NCI-H146 (cell line): ENCODE results near the gene PDE8B.

Experiments used
- DNase-seq: peaks from one replicate; lab custom pipeline; 2025; lab: John Stamatoyannopoulos, UW

The PDE8B gene

GRCh38 chr5:77292026-77292757, 81.7 kb downstream of the PDE8B start:
- no peak for DNase-seq

- DNase-seq: no peak
These were observed 83.7 kb downstream of the PDE8B start for GRCh38 chr5:77294185-77294584.

GRCh38 chr5:77295863-77296378, 85.4 kb downstream of the PDE8B start:
- DNase-seq: no peak

GRCh38 chr5:77298146-77298545, 87.7 kb downstream of the PDE8B start:
- DNase-seq: no peak

GRCh38 chr5:77300451-77300850, 90.0 kb downstream of the PDE8B start:
- DNase-seq: no peak

- DNase-seq: no peak
These were observed 91.0 kb downstream of the PDE8B start for GRCh38 chr5:77301447-77301883.

GRCh38 chr5:77302247-77302646, 91.8 kb downstream of the PDE8B start:
- no peak for DNase-seq

- DNase-seq: no peak
These were observed 92.2 kb downstream of the PDE8B start for GRCh38 chr5:77302653-77303052.

GRCh38 chr5:77304388-77304787, 93.9 kb downstream of the PDE8B start:
- no peak for DNase-seq

GRCh38 chr5:77305222-77305846, 94.9 kb downstream of the PDE8B start:
- no peak for DNase-seq

- DNase-seq: no peak
These were observed 95.5 kb downstream of the PDE8B start for GRCh38 chr5:77305956-77306355.

- DNase-seq: no peak
These were observed 96.1 kb downstream of the PDE8B start for GRCh38 chr5:77306531-77306930.

- DNase-seq: no peak
These were observed 97.9 kb downstream of the PDE8B start for GRCh38 chr5:77308154-77308960.

GRCh38 chr5:77309140-77309539, 98.7 kb downstream of the PDE8B start:
- DNase-seq: no peak

GRCh38 chr5:77310494-77311213, 100.2 kb downstream of the PDE8B start:
- DNase-seq: no peak

- DNase-seq: no peak
These were observed 100.7 kb downstream of the PDE8B start for GRCh38 chr5:77311214-77311571.

GRCh38 chr5:77312413-77312812, 101.9 kb downstream of the PDE8B start:
- DNase-seq: no peak

- no peak for DNase-seq
These were observed 106.6 kb downstream of the PDE8B start for GRCh38 chr5:77316871-77317661.

- no peak for DNase-seq
These were observed 107.6 kb downstream of the PDE8B start for GRCh38 chr5:77318060-77318459.

GRCh38 chr5:77319117-77319804, 108.8 kb downstream of the PDE8B start:
- no peak for DNase-seq
